GM21447 (cell line): ENCODE measurements around the gene ASCC3.
"Not testable (repeated sequence)": the region's sequence is repeated elsewhere in the genome, so short reads cannot be mapped to it uniquely, and the experiment has no call there.

Source experiments
- ATAC-seq: cut with Tn5 transposase; IDR thresholded peaks from one replicate; pipeline ENCODE4 v1.9.1; 2021; ENCODE audit not compliant: unreplicated experiment

ASCC3 gene

GRCh38 chr6:100806296-100806695, 74.8 kb downstream of the ASCC3 start:
- ATAC-seq: no peak

- ATAC-seq: no peak
Observed at GRCh38 chr6:100803264-100804045, 77.7 kb downstream of the ASCC3 start.

DNA sequence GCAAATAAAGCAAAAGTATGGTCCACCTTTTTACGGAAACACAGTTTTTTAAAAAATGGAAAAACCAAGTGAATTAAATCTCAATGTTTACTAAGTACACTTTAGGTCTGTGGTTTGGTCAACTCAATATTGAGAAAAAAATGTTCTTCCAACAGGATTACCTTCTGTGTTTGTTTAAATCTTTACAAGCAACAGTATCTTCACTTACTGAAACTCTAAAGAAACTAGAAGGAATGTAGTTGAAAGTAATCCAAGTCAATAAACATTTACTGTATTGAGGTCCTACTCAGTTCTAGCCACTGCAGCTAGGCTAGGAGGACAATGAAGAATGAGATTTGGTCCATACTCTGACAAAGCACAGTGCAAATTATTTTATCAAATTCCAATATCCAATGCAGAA, 80.1 kb downstream of the ASCC3 start:
- no peak for ATAC-seq

DNA sequence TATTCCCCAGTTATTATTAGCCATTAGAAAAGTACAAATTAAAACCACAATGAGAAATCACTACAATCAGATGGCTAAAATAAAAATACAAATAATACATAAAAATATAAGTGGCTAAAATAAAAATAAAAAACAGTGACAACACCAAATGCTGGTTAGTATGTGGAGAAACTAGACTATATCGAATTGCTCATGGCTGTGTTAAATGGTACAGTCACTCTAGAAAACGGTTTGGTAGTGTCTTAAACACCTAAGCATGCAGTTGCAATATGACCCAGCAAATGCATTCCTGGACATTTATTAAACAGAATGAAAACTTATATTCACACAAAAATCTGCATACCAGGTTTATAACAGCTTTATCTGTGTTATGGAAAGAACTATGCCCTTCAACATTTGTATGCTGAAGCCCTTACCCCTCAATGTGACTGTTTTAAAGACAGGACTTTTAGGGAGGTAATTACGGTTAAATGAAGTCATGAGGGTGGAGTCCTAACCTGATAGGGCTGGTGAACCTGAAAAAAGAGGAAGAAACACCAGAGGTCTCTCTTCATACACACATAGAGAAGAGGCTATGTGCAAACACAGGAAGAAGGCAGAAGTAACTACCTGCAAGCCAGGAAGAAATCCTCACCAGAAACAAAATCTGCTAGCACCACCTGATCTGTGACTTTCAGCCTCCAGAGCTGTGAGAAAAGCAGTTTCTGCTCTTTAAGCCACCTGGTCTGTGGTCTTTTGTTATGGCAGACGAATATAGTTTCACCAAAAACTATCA, 84.9 kb downstream of the ASCC3 start:
- ATAC-seq: peak; percentile 95

DNA sequence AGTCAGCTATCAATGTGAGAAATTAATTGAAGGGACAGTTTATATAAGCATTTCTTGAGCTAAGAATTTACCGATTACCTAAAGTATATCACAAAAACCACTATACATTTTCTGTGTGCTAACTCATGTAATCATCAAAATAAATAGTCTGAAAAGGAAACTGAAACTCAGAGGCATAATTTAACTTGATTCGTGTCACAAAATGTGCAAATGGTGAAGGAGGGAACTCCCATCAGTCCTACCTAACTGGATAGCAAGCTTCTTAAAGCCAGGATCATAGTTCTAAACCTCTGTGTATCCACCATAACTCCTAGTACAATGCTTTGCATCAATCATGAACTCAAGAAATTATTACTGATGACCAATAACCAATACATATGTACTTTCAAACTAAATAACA, 91.0 kb downstream of the ASCC3 start:
- no peak for ATAC-seq

DNA sequence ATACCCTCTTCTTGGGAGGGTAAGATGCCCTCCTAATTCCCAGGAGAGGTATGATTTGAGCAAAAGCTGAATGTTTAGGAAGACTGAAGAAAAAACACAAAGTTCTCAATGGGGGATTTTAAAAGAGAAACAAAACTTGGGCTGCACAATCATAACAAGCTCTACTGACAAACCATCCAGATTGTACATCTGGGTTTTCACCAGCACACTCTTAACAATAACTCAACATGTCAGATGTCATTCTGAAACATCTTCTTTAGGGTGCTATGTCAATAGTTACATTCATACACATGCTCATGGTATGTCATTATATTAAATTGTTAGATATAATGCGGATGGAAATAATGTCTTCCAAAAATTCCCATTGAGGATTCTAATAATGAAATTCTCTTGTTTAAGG, 95.1 kb downstream of the ASCC3 start:
- ATAC-seq: no peak

DNA sequence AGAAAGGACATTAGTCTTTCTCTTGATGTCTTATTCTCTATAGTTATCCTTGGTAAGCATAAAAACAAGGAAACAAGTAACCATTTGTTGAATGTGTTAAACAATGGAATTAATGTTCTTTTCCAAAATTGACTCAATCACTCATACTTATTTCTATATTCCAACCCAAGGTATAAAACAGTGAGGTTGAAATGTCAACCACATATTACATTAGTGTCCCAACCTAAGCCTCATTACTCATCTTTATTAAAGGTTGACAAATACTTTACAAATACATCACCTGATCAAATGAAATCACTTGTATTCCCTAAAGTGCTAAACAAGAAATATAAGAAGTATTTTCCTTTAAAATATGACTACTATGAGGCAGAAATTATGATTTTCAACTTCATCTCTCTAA, 100.5 kb downstream of the ASCC3 start:
- no peak for ATAC-seq

DNA sequence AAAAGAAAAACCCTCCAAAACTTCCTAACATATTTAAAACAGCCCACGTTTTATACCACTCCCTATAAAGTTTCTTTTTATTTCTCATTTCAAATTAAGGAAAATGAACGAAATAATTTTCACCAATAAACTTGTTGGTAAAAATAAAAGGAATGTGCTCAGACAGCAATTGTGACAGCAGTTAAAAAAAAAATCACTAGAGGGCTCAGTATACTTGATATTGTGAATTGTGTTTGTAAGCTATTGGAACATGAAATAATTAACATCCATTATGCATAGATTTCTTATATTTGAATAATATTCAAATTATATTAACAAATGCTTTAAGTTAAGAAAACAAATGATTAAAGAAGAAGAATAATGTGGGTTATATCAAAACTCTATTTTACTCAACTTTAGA, 105.5 kb downstream of the ASCC3 start:
- ATAC-seq: no peak

- ATAC-seq: no peak
Observed at GRCh38 chr6:100774681-100775080, 106.4 kb downstream of the ASCC3 start.

DNA sequence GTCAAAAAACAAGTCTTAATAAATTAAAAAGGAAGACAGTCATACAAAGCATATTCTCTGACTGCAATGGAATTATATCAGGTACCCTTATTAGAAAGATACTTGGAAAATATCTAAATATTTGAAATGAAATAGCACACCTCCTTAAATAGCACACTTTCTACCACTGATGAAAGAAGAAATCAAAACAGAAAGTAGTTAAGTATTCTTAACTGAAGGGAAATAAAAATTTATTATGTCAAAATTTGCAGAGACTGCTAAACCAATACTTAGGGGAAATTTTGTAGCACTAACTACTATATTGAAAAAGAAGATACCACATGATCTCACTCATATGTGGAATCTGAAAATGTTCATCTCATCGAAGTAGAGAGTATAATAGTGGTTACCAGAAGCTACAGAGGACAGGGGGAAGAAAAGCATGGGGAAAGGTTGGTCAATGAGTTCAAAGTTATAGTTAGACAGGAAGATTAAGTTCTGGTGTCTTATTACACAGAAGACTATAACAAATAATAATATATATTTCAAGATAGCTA, 112.2 kb downstream of the ASCC3 start:
- no peak for ATAC-seq

DNA sequence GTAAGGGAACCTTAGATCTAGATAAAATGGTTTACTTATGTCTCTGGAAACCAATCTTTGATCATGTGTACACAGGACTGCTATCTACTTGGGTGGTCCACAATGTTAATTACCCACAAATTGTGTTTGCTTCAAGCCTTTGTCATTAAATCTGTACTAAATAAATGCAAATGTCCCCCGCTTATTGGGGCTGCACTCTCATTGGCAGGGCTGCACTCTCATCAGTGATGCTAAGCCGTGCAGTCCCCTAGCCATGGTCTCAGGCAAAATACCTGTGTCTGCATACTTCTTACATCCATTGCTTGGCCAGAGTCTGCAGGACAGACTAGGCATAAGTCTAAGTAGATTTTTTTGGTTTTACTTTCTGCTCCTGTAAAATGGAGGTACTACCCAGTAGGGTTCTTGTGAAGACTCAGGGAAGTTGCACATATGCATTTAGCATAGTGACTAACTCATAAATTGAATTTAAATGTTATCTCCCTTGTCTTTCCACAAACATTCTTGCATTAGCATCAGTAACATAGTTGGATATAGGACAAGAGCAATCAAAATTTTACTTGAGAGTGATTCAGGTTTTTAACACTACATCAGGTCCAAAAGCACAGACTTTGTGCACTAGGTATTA, 117.4 kb downstream of the ASCC3 start:
- ATAC-seq: no peak

DNA sequence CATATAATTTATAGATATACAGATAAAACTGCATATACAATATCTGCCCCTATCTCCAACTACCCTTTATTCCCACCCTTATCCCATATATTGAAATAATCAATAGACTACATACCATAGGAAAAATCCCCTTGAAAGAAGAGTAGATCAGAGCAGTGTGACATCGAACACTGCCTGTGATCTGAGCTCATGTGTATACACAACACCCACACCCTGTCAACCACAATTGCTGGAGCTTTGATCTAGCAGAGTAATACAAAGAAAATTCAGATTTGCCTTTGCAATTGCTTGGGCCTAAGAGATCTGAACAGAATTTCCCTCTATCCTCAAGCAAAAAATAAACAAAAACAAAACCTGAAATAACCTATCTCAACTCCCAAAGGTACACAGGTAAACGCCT, 119.3 kb downstream of the ASCC3 start:
- no peak for ATAC-seq

DNA sequence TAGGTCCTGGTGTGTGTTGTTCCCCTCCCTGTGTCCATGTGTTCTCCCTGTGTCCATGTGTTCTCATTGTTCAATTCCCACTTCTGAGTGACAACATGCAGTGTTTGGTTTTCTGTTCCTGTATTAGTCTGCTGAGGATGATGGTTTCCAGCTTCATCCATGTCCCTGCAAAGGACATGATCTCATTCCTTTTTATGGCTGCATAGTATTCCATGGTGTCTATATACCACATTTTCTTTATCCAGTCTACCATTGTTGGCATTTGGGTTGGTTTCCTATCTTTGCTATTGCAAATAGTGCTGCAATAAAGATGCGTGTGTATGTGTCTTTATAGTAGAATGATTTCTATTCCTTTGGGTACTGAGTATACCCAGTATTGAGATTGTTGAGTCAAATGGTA, 122.7 kb downstream of the ASCC3 start:
- ATAC-seq: not testable (repeated sequence)

DNA sequence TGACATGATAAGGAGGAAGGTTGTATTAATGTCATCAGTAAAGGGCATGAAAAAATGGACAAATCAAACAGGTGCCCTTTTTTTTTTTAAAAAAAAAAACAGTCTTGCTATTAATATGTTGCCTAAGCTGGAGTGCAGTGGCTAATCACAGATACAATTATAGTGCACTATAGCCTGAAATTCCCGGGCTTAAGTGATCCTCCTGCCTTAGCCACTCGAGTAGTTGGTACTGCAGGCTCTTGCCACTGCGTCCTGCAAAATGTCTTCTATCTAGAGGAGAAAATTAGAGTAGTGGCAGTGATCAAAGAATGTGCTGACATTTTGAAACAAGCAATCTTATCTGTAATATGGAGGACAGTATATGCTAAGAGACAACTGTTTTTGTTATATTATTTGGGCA, 127.7 kb downstream of the ASCC3 start:
- no peak for ATAC-seq

DNA sequence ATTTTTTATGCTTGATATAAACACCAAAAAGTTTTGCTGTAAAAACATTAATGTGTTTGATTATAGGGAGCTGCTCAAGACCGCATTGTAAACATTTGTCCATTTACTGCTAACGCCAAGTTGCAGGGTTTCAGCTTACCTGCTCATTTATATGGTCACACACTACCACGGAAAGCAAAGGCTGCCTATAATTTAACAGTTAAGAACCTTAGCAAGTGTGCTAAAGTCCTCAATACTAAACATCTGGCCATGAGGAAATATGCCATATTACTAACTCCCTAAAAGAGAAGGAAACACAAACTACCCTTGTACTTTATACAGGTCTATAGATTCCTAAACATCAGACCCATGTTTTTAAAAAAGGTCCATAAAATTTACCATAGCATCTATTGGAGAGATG, 129.5 kb downstream of the ASCC3 start:
- no peak for ATAC-seq

- ATAC-seq: no peak
Observed at GRCh38 chr6:100745419-100746041, 135.6 kb downstream of the ASCC3 start.

DNA sequence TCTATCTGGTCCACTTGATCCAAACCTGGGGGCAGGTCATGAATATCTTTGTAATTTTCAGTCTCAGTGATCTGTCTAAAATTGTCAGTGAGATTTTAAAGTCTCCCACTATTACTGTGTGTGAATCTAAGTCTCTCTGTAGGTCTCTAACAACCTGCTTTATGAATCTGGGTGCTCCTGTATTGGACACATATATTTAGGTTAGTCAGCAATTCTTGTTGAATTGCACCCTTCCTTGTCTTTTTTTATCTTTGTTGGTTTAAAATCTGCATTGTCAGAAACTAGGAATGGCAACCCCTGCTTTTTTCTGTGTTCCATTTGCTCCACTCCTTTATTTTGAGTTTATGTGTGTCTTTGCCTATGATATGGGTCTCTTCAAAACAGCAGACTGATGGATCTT, 140.7 kb downstream of the ASCC3 start:
- no peak for ATAC-seq

DNA sequence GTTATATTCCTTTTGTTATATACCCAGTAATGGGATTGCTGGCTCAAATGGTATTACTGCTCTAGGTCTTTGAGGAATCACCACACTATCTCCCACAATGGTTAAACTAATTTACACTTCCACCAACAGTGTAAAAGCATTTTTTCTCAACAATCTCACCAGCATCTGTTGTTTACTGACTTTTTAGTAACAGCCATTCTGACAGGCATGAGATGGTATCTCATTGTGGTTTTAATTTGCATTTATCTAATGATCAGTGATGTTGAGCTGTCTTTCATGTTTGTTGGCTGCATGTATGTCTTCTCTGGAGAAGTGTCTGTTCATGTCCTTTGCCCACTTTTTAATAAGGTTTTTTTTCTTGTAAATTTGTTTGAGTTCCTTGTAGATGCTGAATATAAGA, 143.4 kb downstream of the ASCC3 start:
- not testable (repeated sequence) for ATAC-seq

DNA sequence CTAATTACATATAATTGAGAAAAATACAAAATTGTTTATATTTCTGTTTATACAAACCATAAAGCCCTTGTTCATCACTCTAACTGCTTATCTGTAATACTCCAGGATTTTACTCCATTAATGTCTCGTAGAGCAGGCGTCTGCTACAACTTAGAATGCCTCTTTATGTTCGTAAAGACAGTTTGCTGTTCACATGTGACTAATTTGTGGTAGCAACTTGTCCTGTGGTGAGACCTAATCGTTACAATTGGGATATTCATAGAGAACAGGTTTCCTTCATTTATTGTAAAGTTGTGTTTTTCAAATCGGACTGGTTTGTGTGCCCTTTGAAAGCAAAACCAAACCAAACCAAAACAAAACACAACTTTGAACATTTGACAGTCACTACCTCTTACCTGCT, 149.7 kb downstream of the ASCC3 start:
- no peak for ATAC-seq

- ATAC-seq: no peak
Observed at GRCh38 chr6:100730001-100730980, 150.8 kb downstream of the ASCC3 start.
